Progenitor cell of endocrine pancreas (in vitro differentiated cells): ENCODE measurements around the gene NBEA. TPM values are rescaled to one million over a fixed set of nuclear protein-coding genes. Genes with fewer than 3 reads are reported as not detected.

Source experiments
- DNase-seq: peaks from one replicate; pipeline ENCODE4 v3.0.0; 2021; ENCODE audit warnings: low spot score; ENCODE audit not compliant: unreplicated experiment
- H3K27ac Mint-ChIP-seq: 2 replicates; pipeline ENCODE4 v1.8.0; 2021; ENCODE audit warnings: mild to moderate bottlenecking, moderate library complexity, mixed read lengths
- H3K27me3 Mint-ChIP-seq: 2 replicates; pipeline ENCODE4 v1.8.0; 2021; ENCODE audit warnings: mixed read lengths
- H3K36me3 Mint-ChIP-seq: 2 replicates; pipeline ENCODE4 v1.8.0; 2022; ENCODE audit warnings: mixed read lengths; ENCODE audit not compliant: insufficient read depth
- H3K4me1 Mint-ChIP-seq: 2 replicates; pipeline ENCODE4 v1.8.0; 2021; ENCODE audit warnings: low read depth, mixed read lengths
- H3K4me3 Mint-ChIP-seq: 2 replicates; pipeline ENCODE4 v1.8.0; 2021; ENCODE audit warnings: low read depth, mild to moderate bottlenecking, moderate library complexity, mixed read lengths
- H3K9me3 Mint-ChIP-seq: 2 replicates; pipeline ENCODE4 v1.8.0; 2021; ENCODE audit warnings: low read depth, mixed read lengths
- total RNA-seq: library from RNA; stranded (reverse); gene quantifications from 2 replicates; pipeline ENCODE4 v1.2.1, GENCODE V29; 2021
- TF ChIP-seq, protein P1 (sequence below): fragments of 200-600 bp; sonication (generic); IDR thresholded peaks from one replicate; pipeline ENCODE4 v1.5.0; 2021; ENCODE audit warnings: antibody characterized with exemption, mild to moderate bottlenecking; ENCODE audit not compliant: unreplicated experiment

The NBEA gene
- total RNA-seq, 1 donor from 2014 or later = 21.7 TPM

DNA sequence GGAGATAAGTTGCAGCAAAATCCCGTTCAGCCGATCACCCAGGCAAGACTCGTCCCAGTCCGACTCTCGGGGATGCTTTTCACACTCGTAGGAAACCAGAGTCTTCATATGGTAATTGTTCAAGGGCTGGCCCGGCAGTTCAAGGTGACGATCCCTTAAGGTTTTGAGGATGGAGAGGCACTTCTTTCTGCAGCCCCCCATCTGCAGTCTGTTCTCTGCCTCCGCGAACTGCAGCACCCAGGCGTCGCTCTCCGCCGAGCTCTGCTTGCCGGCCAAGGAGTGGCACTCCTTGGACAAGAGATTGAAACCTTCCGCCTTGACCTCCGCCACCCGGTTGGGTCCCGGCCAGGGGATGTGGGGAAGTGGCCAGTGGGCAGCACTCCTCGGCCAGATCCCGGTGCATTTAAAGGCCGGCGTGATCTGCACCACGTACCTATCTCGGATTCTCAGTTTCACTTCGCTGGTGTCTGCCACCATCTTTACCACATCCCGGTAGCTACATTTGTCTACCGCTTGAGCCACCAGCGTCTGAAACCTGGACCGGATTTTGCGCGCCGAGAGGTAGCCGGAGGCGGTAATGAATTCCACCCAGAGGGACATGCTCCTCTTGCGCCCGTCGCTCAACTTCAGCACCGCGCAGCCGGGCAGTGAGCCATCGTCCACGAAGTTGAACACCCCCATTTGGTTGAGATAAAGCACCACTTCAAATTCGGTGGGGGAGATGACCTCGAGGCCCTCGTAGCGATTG lies 533.3 kb downstream of the NBEA start:
- Mint-ChIP-seq H3K4me1 (peaks cover 27% of the 10 kb centered on the region), H3K27me3 (peaks cover 96% of the 10 kb centered on the region), H3K27ac (no peak overlapping the region), H3K36me3 (no peaks in the 10 kb centered on the region), H3K4me3 (peak overlapping the region; percentile 32), H3K9me3 (no peaks in the 10 kb centered on the region)
- TF ChIP-seq, protein P1, sequence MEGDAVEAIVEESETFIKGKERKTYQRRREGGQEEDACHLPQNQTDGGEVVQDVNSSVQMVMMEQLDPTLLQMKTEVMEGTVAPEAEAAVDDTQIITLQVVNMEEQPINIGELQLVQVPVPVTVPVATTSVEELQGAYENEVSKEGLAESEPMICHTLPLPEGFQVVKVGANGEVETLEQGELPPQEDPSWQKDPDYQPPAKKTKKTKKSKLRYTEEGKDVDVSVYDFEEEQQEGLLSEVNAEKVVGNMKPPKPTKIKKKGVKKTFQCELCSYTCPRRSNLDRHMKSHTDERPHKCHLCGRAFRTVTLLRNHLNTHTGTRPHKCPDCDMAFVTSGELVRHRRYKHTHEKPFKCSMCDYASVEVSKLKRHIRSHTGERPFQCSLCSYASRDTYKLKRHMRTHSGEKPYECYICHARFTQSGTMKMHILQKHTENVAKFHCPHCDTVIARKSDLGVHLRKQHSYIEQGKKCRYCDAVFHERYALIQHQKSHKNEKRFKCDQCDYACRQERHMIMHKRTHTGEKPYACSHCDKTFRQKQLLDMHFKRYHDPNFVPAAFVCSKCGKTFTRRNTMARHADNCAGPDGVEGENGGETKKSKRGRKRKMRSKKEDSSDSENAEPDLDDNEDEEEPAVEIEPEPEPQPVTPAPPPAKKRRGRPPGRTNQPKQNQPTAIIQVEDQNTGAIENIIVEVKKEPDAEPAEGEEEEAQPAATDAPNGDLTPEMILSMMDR = no peak
- peak; percentile 20 for DNase-seq

DNA sequence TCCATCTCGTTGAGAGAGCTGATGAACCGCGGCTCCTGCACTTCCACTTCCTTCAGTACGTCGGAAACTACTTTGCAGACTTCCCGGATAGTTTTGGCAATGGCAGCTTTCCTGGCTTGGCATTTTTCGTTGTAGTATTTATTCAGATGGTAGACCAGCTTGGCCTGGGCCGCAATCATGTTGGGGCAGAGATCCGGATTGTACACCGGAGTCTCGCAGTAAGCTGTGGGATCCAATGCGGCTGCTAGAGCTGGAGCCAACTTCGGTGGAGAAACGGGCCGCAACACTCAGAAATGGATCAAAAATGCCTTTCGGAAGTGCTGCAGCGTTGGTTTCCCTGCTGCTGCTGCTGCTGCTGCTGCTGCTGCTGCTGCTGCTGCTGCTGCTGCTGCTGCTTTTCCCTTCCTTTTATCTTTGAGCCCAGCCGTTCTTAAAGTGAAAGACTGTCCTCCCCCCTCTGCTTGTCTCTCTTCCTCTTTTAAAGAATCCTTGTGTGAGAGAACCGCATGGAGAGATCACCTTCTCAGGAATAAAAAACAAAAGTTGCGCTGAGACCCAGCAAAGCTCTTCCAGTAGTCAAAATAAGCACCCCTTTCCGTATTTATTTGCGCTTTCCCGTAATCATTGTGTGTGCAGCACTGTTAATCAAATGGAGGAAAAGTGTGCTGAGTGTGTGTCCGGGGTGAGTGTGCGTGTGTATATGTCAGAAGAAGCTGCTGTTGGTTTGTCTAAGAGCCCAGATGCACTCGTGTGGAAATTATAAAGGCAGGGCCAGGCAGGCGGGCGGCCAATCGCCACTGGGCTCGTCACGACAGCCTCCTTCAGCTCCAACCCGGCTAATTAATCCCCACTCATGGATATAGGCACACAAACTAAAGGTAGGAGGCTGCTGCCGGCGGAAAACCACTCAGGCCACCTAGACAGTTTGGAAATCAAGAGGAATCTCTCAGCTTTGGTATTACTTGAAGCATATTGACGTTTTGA lies 534.2 kb downstream of the NBEA start, which contains the start of gene MAB21L1:
Gene MAB21L1, minus strand, starts transcription at position 730 of the 984 bp plus-strand sequence. Its CDS starts 551 bp downstream, at position 179.
- Mint-ChIP-seq H3K36me3 (no peaks in the 10 kb centered on the region), H3K27me3 (peaks cover 96% of the 10 kb centered on the region), H3K4me3 (peak within 1 kb of the TSS; percentile 54), H3K4me1 (peaks cover 25% of the 10 kb centered on the region), H3K9me3 (no peaks in the 10 kb centered on the region), H3K27ac (peak within 1 kb of the TSS; percentile 73)
- TF ChIP-seq, protein P1 = no peak
- no peak for DNase-seq

DNA sequence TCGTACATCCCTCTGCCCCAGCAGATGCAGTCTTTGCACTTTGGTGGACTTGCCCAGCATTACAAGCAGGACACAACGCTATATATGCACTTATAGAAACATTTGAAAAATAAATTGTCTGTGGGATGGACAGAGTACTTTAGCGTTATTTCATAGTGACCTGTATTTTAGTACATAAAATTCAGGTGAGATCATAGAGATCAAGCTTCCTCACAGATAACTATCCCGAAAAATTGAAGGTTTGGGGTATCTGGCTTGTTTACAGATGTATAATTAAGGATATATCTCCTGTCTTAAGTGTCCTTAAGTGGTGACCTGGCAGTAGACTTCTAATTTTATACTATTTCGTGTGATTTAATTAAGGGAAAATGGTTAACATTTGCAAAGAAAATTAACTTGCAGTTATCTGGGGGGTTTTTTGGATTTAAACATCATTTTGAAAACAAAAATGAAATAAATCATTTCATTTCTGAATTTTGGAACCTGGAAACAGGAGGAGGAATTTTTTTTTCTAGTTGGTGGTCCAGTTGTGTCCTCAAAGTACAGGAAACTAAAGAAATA lies 535.4 kb downstream of the NBEA start:
- Mint-ChIP-seq H3K4me1 (peaks cover 22% of the 10 kb centered on the region), H3K27ac (no peak overlapping the region), H3K36me3 (no peaks in the 10 kb centered on the region), H3K9me3 (no peaks in the 10 kb centered on the region), H3K27me3 (peaks cover 85% of the 10 kb centered on the region), H3K4me3 (no peak overlapping the region)
- TF ChIP-seq, protein P1 = no peak
- DNase-seq = no peak

DNA sequence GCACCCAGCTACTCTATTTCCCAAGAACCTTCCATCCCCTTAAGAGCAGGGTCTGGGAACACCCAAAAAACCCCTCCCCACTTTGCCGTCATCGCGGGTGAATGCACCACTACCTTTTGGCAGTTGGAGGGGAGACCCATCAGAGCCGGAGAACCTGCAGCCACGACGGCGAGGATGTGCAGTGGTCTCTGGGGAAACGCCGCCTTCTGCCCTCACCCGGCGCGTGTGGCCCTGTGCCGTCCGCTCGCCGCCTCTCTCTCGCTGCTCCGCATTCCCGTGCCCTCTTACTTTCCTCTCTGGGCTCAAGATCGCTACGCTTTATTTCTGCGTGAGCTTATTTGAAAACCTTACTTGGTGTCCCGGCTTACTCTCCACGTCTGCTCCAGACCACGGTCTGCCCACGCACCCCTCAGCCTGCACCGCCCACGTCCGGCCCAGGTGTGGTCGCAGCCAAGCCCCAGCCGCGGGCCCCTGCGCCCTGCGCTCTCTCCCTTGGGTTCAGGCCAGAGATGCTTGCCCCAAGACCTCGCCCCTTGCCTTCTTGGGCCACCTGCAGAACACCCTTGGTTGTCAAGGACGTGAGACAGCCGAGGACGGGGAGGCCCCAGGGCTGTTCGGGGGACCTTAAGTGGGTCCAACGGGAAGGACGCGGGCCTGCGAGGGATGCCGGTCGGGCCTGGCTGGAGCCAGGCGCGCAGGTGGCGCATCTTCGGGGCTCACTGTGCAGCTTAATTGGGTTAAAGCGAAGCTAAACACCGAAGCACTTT lies 536.4 kb downstream of the NBEA start:
- TF ChIP-seq, protein P1 = no peak
- H3K27ac Mint-ChIP-seq = no peak overlapping the region
- H3K36me3 Mint-ChIP-seq = no peaks in the 10 kb centered on the region
- no peak overlapping the region for H3K4me3 Mint-ChIP-seq
- no peak for DNase-seq
- H3K27me3 Mint-ChIP-seq = peaks cover 77% of the 10 kb centered on the region
- peaks cover 22% of the 10 kb centered on the region for H3K4me1 Mint-ChIP-seq
- no peaks in the 10 kb centered on the region for H3K9me3 Mint-ChIP-seq
